NB4 (cell line): ENCODE results near the gene SERGEF.

Experiments used
- DNase-seq: peaks from one replicate; pipeline ENCODE4 v3.0.0; 2010; ENCODE audit warnings: low read depth
- H3K4me3 ChIP-seq: one replicate; pipeline ENCODE4 v1.5.1; 2011; ENCODE audit warnings: mild to moderate bottlenecking, low read depth, low read length, moderate library complexity
- MAX ChIP-seq: IDR thresholded peaks from 2 replicates; pipeline ENCODE4 v1.6.1; 2011; ENCODE audit warnings: low read depth, low read length
- MYC ChIP-seq: IDR thresholded peaks from 2 replicates; pipeline ENCODE4 v1.6.1; 2011; ENCODE audit warnings: low read depth, low read length
- POLR2A ChIP-seq: IDR thresholded peaks from 2 replicates; pipeline ENCODE4 v1.6.1; 2011; ENCODE audit warnings: mild to moderate bottlenecking; ENCODE audit not compliant: insufficient read length; ENCODE audit errors: extremely low read depth
- TF ChIP-seq, protein P1 (sequence below): IDR thresholded peaks from one replicate; pipeline ENCODE4 v1.5.1; 2012; ENCODE audit warnings: low read depth, low read length

SERGEF gene

GRCh38 chr11:17923217-17923616, 89.6 kb downstream of the SERGEF start:
- TF ChIP-seq POLR2A (no peak), MAX (no peak), MYC (no peak)
- TF ChIP-seq, protein P1, sequence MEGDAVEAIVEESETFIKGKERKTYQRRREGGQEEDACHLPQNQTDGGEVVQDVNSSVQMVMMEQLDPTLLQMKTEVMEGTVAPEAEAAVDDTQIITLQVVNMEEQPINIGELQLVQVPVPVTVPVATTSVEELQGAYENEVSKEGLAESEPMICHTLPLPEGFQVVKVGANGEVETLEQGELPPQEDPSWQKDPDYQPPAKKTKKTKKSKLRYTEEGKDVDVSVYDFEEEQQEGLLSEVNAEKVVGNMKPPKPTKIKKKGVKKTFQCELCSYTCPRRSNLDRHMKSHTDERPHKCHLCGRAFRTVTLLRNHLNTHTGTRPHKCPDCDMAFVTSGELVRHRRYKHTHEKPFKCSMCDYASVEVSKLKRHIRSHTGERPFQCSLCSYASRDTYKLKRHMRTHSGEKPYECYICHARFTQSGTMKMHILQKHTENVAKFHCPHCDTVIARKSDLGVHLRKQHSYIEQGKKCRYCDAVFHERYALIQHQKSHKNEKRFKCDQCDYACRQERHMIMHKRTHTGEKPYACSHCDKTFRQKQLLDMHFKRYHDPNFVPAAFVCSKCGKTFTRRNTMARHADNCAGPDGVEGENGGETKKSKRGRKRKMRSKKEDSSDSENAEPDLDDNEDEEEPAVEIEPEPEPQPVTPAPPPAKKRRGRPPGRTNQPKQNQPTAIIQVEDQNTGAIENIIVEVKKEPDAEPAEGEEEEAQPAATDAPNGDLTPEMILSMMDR: no peak
- DNase-seq: no peak
- no peak overlapping the region for H3K4me3 ChIP-seq

DNA sequence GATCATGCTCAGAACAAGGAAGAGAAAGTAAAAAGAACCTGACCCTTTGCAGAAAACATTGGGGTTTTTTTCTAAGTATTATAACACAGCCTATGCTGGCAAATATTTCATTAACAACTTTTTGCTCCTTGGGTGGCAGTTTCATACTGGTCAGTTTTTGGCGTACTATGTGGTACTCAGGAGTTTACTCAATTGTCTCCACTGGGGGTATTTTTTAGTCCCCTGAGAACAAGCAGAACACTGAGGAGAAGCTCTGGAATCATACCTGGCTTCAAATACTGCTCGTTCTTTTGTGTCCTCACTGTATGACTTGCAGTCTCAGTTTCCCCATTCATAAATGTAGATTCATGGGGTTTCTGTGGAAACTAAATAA, 90.4 kb downstream of the SERGEF start:
- no peak for DNase-seq
- TF ChIP-seq MAX (no peak), MYC (no peak), POLR2A (no peak)
- TF ChIP-seq, protein P1: no peak
- H3K4me3 ChIP-seq: no peak overlapping the region

- no peak overlapping the region for H3K4me3 ChIP-seq
- TF ChIP-seq POLR2A (no peak), MAX (no peak), MYC (no peak)
- TF ChIP-seq, protein P1: no peak
- DNase-seq: peak; percentile 78
Observed at GRCh38 chr11:17921659-17922415, 91.0 kb downstream of the SERGEF start.

- H3K4me3 ChIP-seq: no peak overlapping the region
- DNase-seq: no peak
- TF ChIP-seq POLR2A: no peak
- TF ChIP-seq MYC: no peak
- TF ChIP-seq MAX: no peak
- TF ChIP-seq, protein P1: no peak
Observed at GRCh38 chr11:17918049-17918605, 94.7 kb downstream of the SERGEF start.

DNA sequence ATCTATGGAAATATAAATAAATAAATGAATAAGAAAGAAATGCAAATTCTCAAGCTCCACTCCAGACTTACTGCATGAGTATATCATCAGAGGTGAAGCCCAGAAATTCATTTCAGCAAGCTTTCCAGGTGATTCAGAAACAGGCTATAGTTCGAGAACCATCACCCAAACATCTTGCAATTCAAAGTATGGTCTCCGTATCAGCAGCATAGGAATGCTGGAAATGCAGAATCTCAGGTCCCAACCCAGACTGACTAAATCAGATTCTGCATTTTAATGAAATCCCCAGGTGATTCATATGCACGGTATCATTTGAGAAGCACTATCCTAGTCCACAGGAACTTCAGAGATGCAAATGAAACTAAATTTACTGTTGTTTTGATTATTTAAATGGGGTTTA, 95.3 kb downstream of the SERGEF start:
- TF ChIP-seq, protein P1: no peak
- no peak for TF ChIP-seq MAX
- no peak for TF ChIP-seq MYC
- TF ChIP-seq POLR2A: no peak
- H3K4me3 ChIP-seq: no peak overlapping the region
- no peak for DNase-seq
